Raji (cell line): ENCODE measurements around the gene DIS3L2.

Source experiments
- POLR2A ChIP-seq: IDR thresholded peaks from 2 replicates; pipeline ENCODE4 v1.6.1; 2011; ENCODE audit warnings: low read depth, low read length, control low read depth; ENCODE audit not compliant: insufficient read depth

Gene DIS3L2

GRCh38 chr2:232299084-232299483, 337.6 kb downstream of the DIS3L2 start:
- TF ChIP-seq POLR2A, result no peak

GRCh38 chr2:232299927-232300674, 338.6 kb downstream of the DIS3L2 start:
- TF ChIP-seq POLR2A, result no peak

- TF ChIP-seq POLR2A, result no peak
These were observed 339.4 kb downstream of the DIS3L2 start for GRCh38 chr2:232300894-232301387.

- TF ChIP-seq POLR2A, result no peak
These were observed 342.7 kb downstream of the DIS3L2 start for GRCh38 chr2:232304236-232304635.

- TF ChIP-seq POLR2A, result no peak
These were observed 345.3 kb downstream of the DIS3L2 start for GRCh38 chr2:232306741-232307305.

- TF ChIP-seq POLR2A, result no peak
These were observed 346.3 kb downstream of the DIS3L2 start for GRCh38 chr2:232307854-232308253.

GRCh38 chr2:232308986-232309385, 347.5 kb downstream of the DIS3L2 start:
- no peak for TF ChIP-seq POLR2A

GRCh38 chr2:232309592-232309991, 348.1 kb downstream of the DIS3L2 start:
- TF ChIP-seq POLR2A, result no peak

GRCh38 chr2:232310121-232310520, 348.6 kb downstream of the DIS3L2 start:
- TF ChIP-seq POLR2A, result no peak

GRCh38 chr2:232310696-232311095, 349.2 kb downstream of the DIS3L2 start:
- no peak for TF ChIP-seq POLR2A

GRCh38 chr2:232315049-232315922, 353.8 kb downstream of the DIS3L2 start:
- no peak for TF ChIP-seq POLR2A

- no peak for TF ChIP-seq POLR2A
These were observed 354.4 kb downstream of the DIS3L2 start for GRCh38 chr2:232315923-232316299.

GRCh38 chr2:232316461-232317330, 355.2 kb downstream of the DIS3L2 start:
- TF ChIP-seq POLR2A, result no peak

GRCh38 chr2:232318169-232318855, 356.8 kb downstream of the DIS3L2 start:
- TF ChIP-seq POLR2A, result no peak
